Activated T-cell treated with anti-CD3 and anti-CD28 coated beads for 1 hour (primary cell): ENCODE results near the gene XPNPEP2.

ENCODE experiments used
- DNase-seq: peaks from one replicate; pipeline ENCODE4 v3.0.0-alpha.2; 2020; ENCODE audit warnings: low read depth

Gene XPNPEP2

GRCh38 chrX:129780441-129781105, 41.8 kb downstream of the XPNPEP2 start:
- no peak for DNase-seq

- peak; percentile 61 for DNase-seq
Observed at GRCh38 chrX:129781134-129781672, 42.4 kb downstream of the XPNPEP2 start.

GRCh38 chrX:129781680-129782495, 43.1 kb downstream of the XPNPEP2 start:
- DNase-seq: no peak

GRCh38 chrX:129782706-129783105, 43.9 kb downstream of the XPNPEP2 start:
- DNase-seq: no peak

- DNase-seq: no peak
Observed at GRCh38 chrX:129783291-129783713, 44.5 kb downstream of the XPNPEP2 start.

GRCh38 chrX:129784371-129784770, 45.6 kb downstream of the XPNPEP2 start:
- DNase-seq: no peak

- no peak for DNase-seq
Observed at GRCh38 chrX:129785160-129785947, 46.6 kb downstream of the XPNPEP2 start.

GRCh38 chrX:129786210-129786651, 47.5 kb downstream of the XPNPEP2 start:
- DNase-seq: no peak

GRCh38 chrX:129787336-129788055, 48.7 kb downstream of the XPNPEP2 start:
- DNase-seq: no peak

- no peak for DNase-seq
Observed at GRCh38 chrX:129788527-129788926, 49.7 kb downstream of the XPNPEP2 start.

GRCh38 chrX:129790146-129790545, 51.4 kb downstream of the XPNPEP2 start:
- DNase-seq: no peak

GRCh38 chrX:129790808-129791207, 52.0 kb downstream of the XPNPEP2 start:
- no peak for DNase-seq

GRCh38 chrX:129791336-129791735, 52.6 kb downstream of the XPNPEP2 start:
- no peak for DNase-seq

- DNase-seq: no peak
Observed at GRCh38 chrX:129791961-129792570, 53.3 kb downstream of the XPNPEP2 start.

GRCh38 chrX:129792586-129793291, 54.0 kb downstream of the XPNPEP2 start:
- DNase-seq: no peak

- DNase-seq: no peak
Observed at GRCh38 chrX:129793604-129794191, 54.9 kb downstream of the XPNPEP2 start.

- DNase-seq: no peak
Observed at GRCh38 chrX:129795584-129795983, 56.8 kb downstream of the XPNPEP2 start.

- DNase-seq: no peak
Observed at GRCh38 chrX:129797251-129797906, 58.6 kb downstream of the XPNPEP2 start.

- DNase-seq: no peak
Observed at GRCh38 chrX:129798456-129798855, 59.7 kb downstream of the XPNPEP2 start.

- no peak for DNase-seq
Observed at GRCh38 chrX:129798888-129799287, 60.1 kb downstream of the XPNPEP2 start.
